ENCODE data around the gene SIPA1L3.

The SIPA1L3 gene

GRCh38 chr19:38115271-38115802 is 208.3 kb downstream of the SIPA1L3 start:
- no peak overlapping the region for H3K4me3 ChIP-seq (ENCODE audit: low read depth, low read length)
- TF ChIP-seq, protein P1, sequence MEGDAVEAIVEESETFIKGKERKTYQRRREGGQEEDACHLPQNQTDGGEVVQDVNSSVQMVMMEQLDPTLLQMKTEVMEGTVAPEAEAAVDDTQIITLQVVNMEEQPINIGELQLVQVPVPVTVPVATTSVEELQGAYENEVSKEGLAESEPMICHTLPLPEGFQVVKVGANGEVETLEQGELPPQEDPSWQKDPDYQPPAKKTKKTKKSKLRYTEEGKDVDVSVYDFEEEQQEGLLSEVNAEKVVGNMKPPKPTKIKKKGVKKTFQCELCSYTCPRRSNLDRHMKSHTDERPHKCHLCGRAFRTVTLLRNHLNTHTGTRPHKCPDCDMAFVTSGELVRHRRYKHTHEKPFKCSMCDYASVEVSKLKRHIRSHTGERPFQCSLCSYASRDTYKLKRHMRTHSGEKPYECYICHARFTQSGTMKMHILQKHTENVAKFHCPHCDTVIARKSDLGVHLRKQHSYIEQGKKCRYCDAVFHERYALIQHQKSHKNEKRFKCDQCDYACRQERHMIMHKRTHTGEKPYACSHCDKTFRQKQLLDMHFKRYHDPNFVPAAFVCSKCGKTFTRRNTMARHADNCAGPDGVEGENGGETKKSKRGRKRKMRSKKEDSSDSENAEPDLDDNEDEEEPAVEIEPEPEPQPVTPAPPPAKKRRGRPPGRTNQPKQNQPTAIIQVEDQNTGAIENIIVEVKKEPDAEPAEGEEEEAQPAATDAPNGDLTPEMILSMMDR (IDR thresholded peaks at IDR 0.05; ENCODE audit: low read depth, low read length), result no peak
- TF ChIP-seq, protein P2, sequence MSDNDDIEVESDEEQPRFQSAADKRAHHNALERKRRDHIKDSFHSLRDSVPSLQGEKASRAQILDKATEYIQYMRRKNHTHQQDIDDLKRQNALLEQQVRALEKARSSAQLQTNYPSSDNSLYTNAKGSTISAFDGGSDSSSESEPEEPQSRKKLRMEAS (IDR thresholded peaks at IDR 0.05; ENCODE audit: low read depth, low read length), result no peak
- TF ChIP-seq POLR2A (IDR thresholded peaks at IDR 0.05; ENCODE audit: extremely low read depth, insufficient read length), result no peak
- TF ChIP-seq MYC (IDR thresholded peaks at IDR 0.05; ENCODE audit: low read depth, low read length), result no peak
- peak; percentile 48 for DNase-seq (ENCODE audit: low read depth)

DNA sequence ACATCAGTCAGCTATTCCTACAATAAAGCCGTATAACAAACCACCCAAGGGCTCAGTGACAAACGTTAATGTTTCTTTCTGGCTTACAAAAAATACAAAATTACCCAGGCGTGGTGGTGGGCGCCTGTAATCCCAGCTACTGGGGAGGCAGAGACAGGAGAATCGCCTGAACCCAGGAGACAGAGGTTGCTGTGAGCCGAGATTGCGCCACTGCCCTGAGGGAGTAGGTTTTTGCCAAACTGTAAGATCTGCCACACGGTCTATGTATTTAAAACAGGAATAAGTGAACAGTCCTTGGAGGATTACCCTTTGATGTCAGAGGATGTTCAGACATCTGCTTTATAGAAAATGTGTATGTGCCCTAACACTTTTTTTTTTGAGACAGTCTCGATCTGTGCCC is 211.2 kb downstream of the SIPA1L3 start:
- no peak overlapping the region for H3K4me3 ChIP-seq (ENCODE audit: low read depth, low read length)
- DNase-seq (ENCODE audit: low read depth), result no peak
- TF ChIP-seq, protein P2 (IDR thresholded peaks at IDR 0.05; ENCODE audit: low read depth, low read length), result no peak
- no peak for TF ChIP-seq POLR2A (IDR thresholded peaks at IDR 0.05; ENCODE audit: extremely low read depth, insufficient read length)
- no peak for TF ChIP-seq MYC (IDR thresholded peaks at IDR 0.05; ENCODE audit: low read depth, low read length)
- TF ChIP-seq, protein P1 (IDR thresholded peaks at IDR 0.05; ENCODE audit: low read depth, low read length), result no peak

DNA sequence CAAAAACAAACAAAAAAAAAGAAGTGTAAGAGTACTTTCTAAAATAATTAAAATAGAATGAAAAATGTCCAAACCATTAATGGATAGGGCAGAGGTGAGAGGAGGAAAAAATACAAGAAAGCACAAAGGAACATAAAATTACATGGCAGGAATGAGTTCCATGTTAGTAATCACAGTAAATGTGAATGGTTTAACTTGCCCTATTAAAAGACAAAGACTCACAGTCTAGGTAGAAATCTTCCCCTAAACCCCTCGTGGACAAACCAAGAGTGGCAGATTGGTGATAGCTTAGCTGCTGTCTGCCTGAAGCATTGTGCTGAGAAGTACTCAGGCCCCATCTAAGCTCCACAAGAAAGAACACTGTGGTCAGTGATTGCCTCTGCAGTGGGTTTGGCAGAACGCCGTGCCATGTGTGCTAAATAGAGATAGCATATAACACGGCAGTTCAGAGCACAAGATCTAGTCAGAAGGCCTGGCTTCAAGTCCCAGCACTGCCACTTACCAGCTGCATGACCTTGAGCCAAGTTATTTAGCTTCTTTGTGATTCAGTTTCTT is 213.5 kb downstream of the SIPA1L3 start:
- TF ChIP-seq, protein P2 (IDR thresholded peaks at IDR 0.05; ENCODE audit: low read depth, low read length), result no peak
- TF ChIP-seq POLR2A (IDR thresholded peaks at IDR 0.05; ENCODE audit: extremely low read depth, insufficient read length) (no peak), MYC (IDR thresholded peaks at IDR 0.05; ENCODE audit: low read depth, low read length) (no peak)
- TF ChIP-seq, protein P1 (IDR thresholded peaks at IDR 0.05; ENCODE audit: low read depth, low read length), result no peak
- H3K4me3 ChIP-seq (ENCODE audit: low read depth, low read length), result no peak overlapping the region
- no peak for DNase-seq (ENCODE audit: low read depth)

- H3K4me3 ChIP-seq (ENCODE audit: low read depth, low read length), result no peak overlapping the region
- DNase-seq (ENCODE audit: low read depth), result no peak
- TF ChIP-seq POLR2A (IDR thresholded peaks at IDR 0.05; ENCODE audit: extremely low read depth, insufficient read length) (no peak), MYC (IDR thresholded peaks at IDR 0.05; ENCODE audit: low read depth, low read length) (no peak)
- TF ChIP-seq, protein P2 (IDR thresholded peaks at IDR 0.05; ENCODE audit: low read depth, low read length), result no peak
- TF ChIP-seq, protein P1 (IDR thresholded peaks at IDR 0.05; ENCODE audit: low read depth, low read length), result no peak
Measured at GRCh38 chr19:38122402-38123093, 215.5 kb downstream of the SIPA1L3 start.

DNA sequence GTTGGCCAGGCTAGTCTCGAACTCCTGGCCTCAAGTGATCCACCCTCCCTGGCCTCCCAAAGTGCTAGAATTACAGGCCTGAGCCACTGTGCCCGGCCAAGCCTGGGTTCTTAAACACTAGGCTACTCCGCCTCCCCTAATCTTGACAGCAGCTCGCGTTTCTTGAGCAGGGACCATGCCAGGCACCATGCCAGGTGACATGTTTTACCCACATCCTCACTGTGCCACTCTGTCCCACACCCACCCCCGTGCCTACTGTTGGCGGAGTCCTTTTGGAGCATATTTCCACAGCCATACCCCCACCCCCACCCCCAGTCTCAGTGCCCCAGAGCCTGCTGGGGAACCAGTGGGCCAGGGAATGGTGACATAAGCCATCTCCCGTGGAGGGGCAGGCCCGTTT is 218.2 kb downstream of the SIPA1L3 start:
- no peak for TF ChIP-seq POLR2A (IDR thresholded peaks at IDR 0.05; ENCODE audit: extremely low read depth, insufficient read length)
- TF ChIP-seq, protein P2 (IDR thresholded peaks at IDR 0.05; ENCODE audit: low read depth, low read length), result no peak
- no peak for TF ChIP-seq MYC (IDR thresholded peaks at IDR 0.05; ENCODE audit: low read depth, low read length)
- TF ChIP-seq, protein P1 (IDR thresholded peaks at IDR 0.05; ENCODE audit: low read depth, low read length), result no peak
- H3K4me3 ChIP-seq (ENCODE audit: low read depth, low read length), result no peak overlapping the region
- no peak for DNase-seq (ENCODE audit: low read depth)

Data from NB4 (cell line).